ENCODE data around the gene TRABD.

The TRABD gene

GRCh38 chr22:50189184-50189848, 3.6 kb downstream of the TRABD start:
- no peak for DNase-seq (ENCODE audit: low read depth)

DNA sequence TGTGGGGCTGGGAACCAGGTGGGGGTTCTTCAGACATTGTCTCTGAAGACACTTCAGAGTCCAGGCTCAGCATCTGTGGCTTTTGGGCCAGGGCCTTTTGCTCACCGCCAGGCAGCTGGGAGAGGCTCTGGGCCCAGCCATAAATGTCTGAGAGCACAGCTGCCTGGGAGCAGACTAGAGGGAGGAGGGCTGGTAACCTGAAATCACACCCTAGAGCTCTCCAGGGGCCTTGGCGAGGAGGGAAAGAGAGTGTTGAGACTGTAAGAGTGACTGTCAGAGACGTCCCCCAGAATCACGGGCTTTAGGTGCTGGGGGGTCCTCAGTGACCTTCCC, 4.1 kb downstream of the TRABD start:
- no peak for DNase-seq (ENCODE audit: low read depth)

GRCh38 chr22:50190182-50190940, 4.6 kb downstream of the TRABD start:
- no peak for DNase-seq (ENCODE audit: low read depth)

- no peak for DNase-seq (ENCODE audit: low read depth)
These were observed 5.4 kb downstream of the TRABD start for GRCh38 chr22:50190941-50191741.

- DNase-seq (ENCODE audit: low read depth), result no peak
These were observed 6.9 kb downstream of the TRABD start for GRCh38 chr22:50192436-50193204.

GRCh38 chr22:50193621-50194020, 7.9 kb downstream of the TRABD start:
- DNase-seq (ENCODE audit: low read depth), result no peak

DNA sequence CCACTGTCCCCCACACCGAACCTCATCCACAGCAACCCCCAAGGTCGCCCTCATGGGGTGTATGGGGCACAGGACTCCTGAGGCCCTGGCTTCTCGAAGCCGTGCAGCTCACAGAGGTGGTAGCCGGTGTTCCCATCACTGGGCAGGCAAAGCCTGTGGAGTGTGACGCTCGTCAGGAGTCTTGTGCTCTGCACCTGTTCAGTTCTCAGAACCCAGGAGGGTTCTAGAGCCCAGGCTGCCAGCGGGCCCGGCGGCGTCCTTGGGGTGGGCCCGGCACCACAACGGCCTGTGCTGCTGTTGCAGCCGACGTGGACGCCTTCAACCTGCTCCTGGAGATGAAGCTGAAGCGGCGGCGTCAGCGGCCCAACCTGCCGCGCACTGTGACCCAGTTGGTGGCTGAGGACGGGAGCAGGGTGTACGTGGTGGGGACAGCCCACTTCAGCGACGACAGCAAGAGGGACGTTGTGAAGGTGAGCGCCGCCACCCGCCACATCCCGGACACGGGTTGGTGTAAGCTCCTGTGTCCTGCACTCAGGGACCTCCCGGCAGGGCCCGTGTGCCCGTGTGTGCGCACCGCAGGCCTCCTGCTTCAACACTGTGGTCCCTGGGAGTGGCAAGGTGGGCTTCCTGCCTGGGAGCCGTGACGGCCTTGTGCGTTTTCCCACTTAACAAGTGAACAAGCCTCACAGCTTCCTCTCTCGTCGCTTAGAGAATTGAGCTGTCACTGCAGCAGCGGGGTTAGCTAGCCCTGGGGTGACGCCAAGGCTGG, 8.5 kb downstream of the TRABD start:
- DNase-seq (ENCODE audit: low read depth), result no peak

GRCh38 chr22:50196256-50196655, 10.5 kb downstream of the TRABD start:
- DNase-seq (ENCODE audit: low read depth), result no peak

- no peak for DNase-seq (ENCODE audit: low read depth)
These were observed 11.5 kb downstream of the TRABD start for GRCh38 chr22:50197000-50197800.

GRCh38 chr22:50197856-50198623, 12.3 kb downstream of the TRABD start:
- DNase-seq (ENCODE audit: low read depth), result no peak

GRCh38 chr22:50198624-50199017, 12.9 kb downstream of the TRABD start:
- DNase-seq (ENCODE audit: low read depth), result no peak

GRCh38 chr22:50199251-50199721, 13.6 kb downstream of the TRABD start:
- DNase-seq (ENCODE audit: low read depth), result no peak

GRCh38 chr22:50199829-50200460, 14.2 kb downstream of the TRABD start:
- DNase-seq (ENCODE audit: low read depth), result no peak

GRCh38 chr22:50200461-50201190, 14.9 kb downstream of the TRABD start, which contains the start of gene SELENOO:
SELENOO (plus strand) TSS chr22:50201011; CDS start chr22:50201037, 26 bp downstream.
- DNase-seq (ENCODE audit: low read depth), result no peak

DNA sequence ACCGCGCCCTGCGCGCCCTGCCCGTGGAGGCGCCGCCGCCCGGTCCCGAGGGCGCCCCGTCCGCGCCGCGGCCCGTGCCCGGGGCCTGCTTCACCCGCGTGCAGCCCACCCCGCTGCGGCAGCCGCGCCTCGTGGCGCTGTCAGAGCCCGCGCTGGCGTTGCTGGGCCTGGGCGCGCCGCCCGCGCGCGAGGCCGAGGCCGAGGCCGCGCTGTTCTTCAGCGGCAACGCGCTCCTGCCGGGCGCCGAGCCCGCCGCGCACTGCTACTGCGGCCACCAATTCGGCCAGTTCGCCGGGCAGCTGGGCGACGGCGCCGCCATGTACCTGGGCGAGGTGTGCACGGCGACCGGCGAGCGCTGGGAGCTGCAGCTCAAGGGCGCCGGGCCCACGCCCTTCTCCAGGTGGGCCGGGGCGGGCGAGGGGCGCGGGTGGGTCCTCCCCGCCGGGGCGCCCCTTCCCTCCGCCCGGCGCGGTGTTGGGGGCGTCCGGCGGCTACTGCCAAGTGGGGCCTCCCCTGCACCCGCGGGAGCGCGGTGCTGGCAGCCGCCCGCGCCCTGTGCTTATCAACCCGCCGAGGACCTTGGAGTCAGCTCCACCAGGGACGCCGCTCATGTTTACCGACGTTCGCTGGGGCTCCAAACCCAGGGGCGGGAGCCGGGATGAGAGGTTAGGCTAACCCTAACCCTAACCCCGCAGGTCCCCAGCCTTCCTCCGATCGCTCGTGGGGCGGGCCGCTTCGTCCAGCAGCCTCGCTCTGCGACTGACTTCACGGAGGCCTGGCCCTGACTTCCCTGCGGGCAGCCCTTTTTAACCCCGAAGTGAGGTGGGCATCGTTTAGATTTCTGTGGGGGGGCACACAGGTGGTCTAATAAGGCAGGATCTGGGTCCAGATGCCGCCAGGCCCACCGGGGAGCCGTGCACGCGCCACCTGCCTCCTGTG, 15.7 kb downstream of the TRABD start:
- DNase-seq (ENCODE audit: low read depth), result no peak

- DNase-seq (ENCODE audit: low read depth), result no peak
These were observed 16.5 kb downstream of the TRABD start for GRCh38 chr22:50202130-50202666.

GRCh38 chr22:50203288-50203687, 17.6 kb downstream of the TRABD start:
- DNase-seq (ENCODE audit: low read depth), result no peak
